Stimulated activated CD4-positive, alpha-beta T cell treated with anti-CD3 and anti-CD28 coated beads, Interleukin-4, amount 100 ng/mL, for 48 hours (primary cell): ENCODE results near the gene MAN2A1.

Experiments
- DNase-seq, 2 donors: peaks; one replicate each; pipeline ENCODE4 v3.0.0-alpha.2; 2020; ENCODE audit warnings: low read depth in 2 of 2

The MAN2A1 gene

GRCh38 chr5:109681763-109682162 is 8.0 kb upstream of the MAN2A1 start:
- no peak for DNase-seq

- no peak for DNase-seq
Measured at GRCh38 chr5:109682383-109682782, 7.3 kb upstream of the MAN2A1 start.

GRCh38 chr5:109685916-109686315 is 3.8 kb upstream of the MAN2A1 start:
- DNase-seq = no peak

GRCh38 chr5:109688630-109688969 is 1.1 kb upstream of the MAN2A1 start:
- peak in 1 of 2 donors; percentile 9 for DNase-seq

GRCh38 chr5:109688970-109689739 is 572 bp upstream of the MAN2A1 start:
- peak; percentile 66 to 76 for DNase-seq

GRCh38 chr5:109690242-109690974 is 681 bp downstream of the MAN2A1 start:
- DNase-seq = peak; percentile 26 to 38

- peak; percentile 21 to 23 for DNase-seq
Measured at GRCh38 chr5:109690975-109691574, 1.3 kb downstream of the MAN2A1 start.

- DNase-seq = no peak
Measured at GRCh38 chr5:109691996-109692395, 2.3 kb downstream of the MAN2A1 start.

- no peak for DNase-seq
Measured at GRCh38 chr5:109692852-109693251, 3.1 kb downstream of the MAN2A1 start.

GRCh38 chr5:109693535-109694400 is 4.0 kb downstream of the MAN2A1 start:
- no peak for DNase-seq

- no peak for DNase-seq
Measured at GRCh38 chr5:109694451-109694891, 4.7 kb downstream of the MAN2A1 start.

- no peak for DNase-seq
Measured at GRCh38 chr5:109695005-109695926, 5.5 kb downstream of the MAN2A1 start.

GRCh38 chr5:109697339-109697738 is 7.6 kb downstream of the MAN2A1 start:
- no peak for DNase-seq

- no peak for DNase-seq
Measured at GRCh38 chr5:109700516-109701153, 10.9 kb downstream of the MAN2A1 start.

GRCh38 chr5:109701252-109701651 is 11.5 kb downstream of the MAN2A1 start:
- DNase-seq = no peak

GRCh38 chr5:109701792-109702191 is 12.1 kb downstream of the MAN2A1 start:
- no peak for DNase-seq

- no peak for DNase-seq
Measured at GRCh38 chr5:109703166-109703565, 13.4 kb downstream of the MAN2A1 start.

GRCh38 chr5:109703829-109704228 is 14.1 kb downstream of the MAN2A1 start:
- no peak for DNase-seq

- DNase-seq = no peak
Measured at GRCh38 chr5:109704282-109704952, 14.7 kb downstream of the MAN2A1 start.

- no peak for DNase-seq
Measured at GRCh38 chr5:109705596-109705995, 15.9 kb downstream of the MAN2A1 start.
